ENCODE results near the gene S100A2.

Gene S100A2

GRCh38 chr1:153565529-153566374 is at the start of gene S100A2:
Gene S100A2 (minus strand): TSS chr1:153565844. CDS start chr1:153563877, 1,967 bp downstream.
- peak; percentile 89 for DNase-seq (ENCODE audit: low read depth)

- DNase-seq (ENCODE audit: low read depth): no peak
These were observed 49.8 kb upstream of the S100A2 start for GRCh38 chr1:153615406-153615805.

GRCh38 chr1:153614906-153615305 is 49.3 kb upstream of the S100A2 start:
- no peak for DNase-seq (ENCODE audit: low read depth)

GRCh38 chr1:153614189-153614900 is 48.7 kb upstream of the S100A2 start:
- DNase-seq (ENCODE audit: low read depth): no peak

- DNase-seq (ENCODE audit: low read depth): no peak
These were observed 47.8 kb upstream of the S100A2 start for GRCh38 chr1:153613406-153613805.

- DNase-seq (ENCODE audit: low read depth): no peak
These were observed 47.2 kb upstream of the S100A2 start, which contains the start of gene S100A16 for GRCh38 chr1:153612755-153613331. Gene S100A16 (minus strand): TSS chr1:153613137. CDS start chr1:153608151, 4,986 bp downstream.

GRCh38 chr1:153612111-153612754 is 46.6 kb upstream of the S100A2 start:
- DNase-seq (ENCODE audit: low read depth): no peak

- DNase-seq (ENCODE audit: low read depth): no peak
These were observed 45.7 kb upstream of the S100A2 start for GRCh38 chr1:153611356-153611755.

- no peak for DNase-seq (ENCODE audit: low read depth)
These were observed 45.2 kb upstream of the S100A2 start for GRCh38 chr1:153610811-153611301.

GRCh38 chr1:153610334-153610733 is 44.7 kb upstream of the S100A2 start:
- DNase-seq (ENCODE audit: low read depth): no peak

- DNase-seq (ENCODE audit: low read depth): no peak
These were observed 43.9 kb upstream of the S100A2 start for GRCh38 chr1:153609585-153609907.

- DNase-seq (ENCODE audit: low read depth): peak; percentile 97
These were observed 43.3 kb upstream of the S100A2 start for GRCh38 chr1:153608742-153609584.

- no peak for DNase-seq (ENCODE audit: low read depth)
These were observed 42.5 kb upstream of the S100A2 start for GRCh38 chr1:153608089-153608682.

GRCh38 chr1:153607381-153607780 is 41.7 kb upstream of the S100A2 start:
- DNase-seq (ENCODE audit: low read depth): no peak

- DNase-seq (ENCODE audit: low read depth): no peak
These were observed 40.5 kb upstream of the S100A2 start for GRCh38 chr1:153606194-153606593.

GRCh38 chr1:153602749-153603148 is 37.1 kb upstream of the S100A2 start:
- no peak for DNase-seq (ENCODE audit: low read depth)

GRCh38 chr1:153599847-153600246 is 34.2 kb upstream of the S100A2 start:
- DNase-seq (ENCODE audit: low read depth): no peak

- no peak for DNase-seq (ENCODE audit: low read depth)
These were observed 32.9 kb upstream of the S100A2 start for GRCh38 chr1:153598309-153599172.

GRCh38 chr1:153597206-153597605 is 31.6 kb upstream of the S100A2 start:
- DNase-seq (ENCODE audit: low read depth): peak; percentile 77

- DNase-seq (ENCODE audit: low read depth): no peak
These were observed 27.1 kb upstream of the S100A2 start for GRCh38 chr1:153592748-153593147.
